GM21717 (cell line): ENCODE data around the gene SNCA.

Source experiments
- ATAC-seq: cut with Tn5 transposase; IDR thresholded peaks from one replicate; pipeline ENCODE4 v1.9.1; 2021; ENCODE audit warnings: mild to moderate bottlenecking, moderate library complexity; ENCODE audit not compliant: unreplicated experiment

Gene SNCA

GRCh38 chr4:89757154-89757719 lies 79.7 kb downstream of the SNCA start:
- no peak for ATAC-seq

- ATAC-seq = no peak
Observed at GRCh38 chr4:89755220-89755619, 81.7 kb downstream of the SNCA start.

GRCh38 chr4:89754531-89754930 lies 82.4 kb downstream of the SNCA start:
- ATAC-seq = no peak

- no peak for ATAC-seq
Observed at GRCh38 chr4:89753601-89754066, 83.3 kb downstream of the SNCA start.

- no peak for ATAC-seq
Observed at GRCh38 chr4:89752932-89753598, 83.9 kb downstream of the SNCA start.

GRCh38 chr4:89751416-89751815 lies 85.5 kb downstream of the SNCA start:
- no peak for ATAC-seq

- no peak for ATAC-seq
Observed at GRCh38 chr4:89746377-89746776, 90.6 kb downstream of the SNCA start.

GRCh38 chr4:89745708-89746107 lies 91.3 kb downstream of the SNCA start:
- no peak for ATAC-seq

GRCh38 chr4:89744914-89745313 lies 92.0 kb downstream of the SNCA start:
- ATAC-seq = no peak

- ATAC-seq = no peak
Observed at GRCh38 chr4:89741768-89742167, 95.2 kb downstream of the SNCA start.

GRCh38 chr4:89739311-89739988 lies 97.5 kb downstream of the SNCA start:
- no peak for ATAC-seq

- no peak for ATAC-seq
Observed at GRCh38 chr4:89737888-89738287, 99.1 kb downstream of the SNCA start.

- ATAC-seq = no peak
Observed at GRCh38 chr4:89733946-89734345, 103.0 kb downstream of the SNCA start.

- ATAC-seq = no peak
Observed at GRCh38 chr4:89727238-89727637, 109.7 kb downstream of the SNCA start.

GRCh38 chr4:89725268-89725667 lies 111.7 kb downstream of the SNCA start:
- no peak for ATAC-seq

GRCh38 chr4:89724716-89725115 lies 112.2 kb downstream of the SNCA start:
- ATAC-seq = no peak

- no peak for ATAC-seq
Observed at GRCh38 chr4:89723096-89723495, 113.9 kb downstream of the SNCA start.

GRCh38 chr4:89722517-89722916 lies 114.4 kb downstream of the SNCA start:
- no peak for ATAC-seq

GRCh38 chr4:89720981-89721380 lies 116.0 kb downstream of the SNCA start:
- no peak for ATAC-seq

GRCh38 chr4:89719536-89720090 lies 117.3 kb downstream of the SNCA start:
- ATAC-seq = no peak

GRCh38 chr4:89716893-89717292 lies 120.1 kb downstream of the SNCA start:
- no peak for ATAC-seq

GRCh38 chr4:89715631-89716030 lies 121.3 kb downstream of the SNCA start:
- no peak for ATAC-seq
